ENCODE measurements around the gene DDX52. TPM values are rescaled to one million over a fixed set of nuclear protein-coding genes. Genes with fewer than 3 reads are reported as not detected.
A peak's percentile ranks its signal among the peaks of the same experiment; 100 is the strongest.

DDX52 gene
- total RNA-seq (10 to 100 TPM in 4 of 5 donors, 1 to 10 TPM in 1; 7.1 to 40.0 (median 27.8) TPM), polyA plus RNA-seq (10 to 100 TPM in 1 of 3 donors, 1 to 10 TPM in 2; 8.4 to 10.7 (median 9.6) TPM)
- long read RNA-seq, donor 1 = 0 reads
- long read RNA-seq, donor 2, full-length matches to known transcripts = 1 of 1 reads
- long read RNA-seq, donor 2, partial matches to known transcripts = 0 of 1 reads
- long read RNA-seq, donor 2, other reads (novel, unspliced or antisense) = 0 of 1 reads
- long read RNA-seq, donor 3, full-length matches to known transcripts = 2 of 2 reads
- long read RNA-seq, donor 3, partial matches to known transcripts = 0 of 2 reads
- long read RNA-seq, donor 3, other reads (novel, unspliced or antisense) = 0 of 2 reads
- long read RNA-seq, donor 4 = 0 reads
- long read RNA-seq, donor 5 = 0 reads
- long read RNA-seq, donor 6, full-length matches to known transcripts = 6 of 6 reads
- long read RNA-seq, donor 6, partial matches to known transcripts = 0 of 6 reads
- long read RNA-seq, donor 6, other reads (novel, unspliced or antisense) = 0 of 6 reads
- long read RNA-seq, donor 7, full-length matches to known transcripts = 4 of 10 reads
- long read RNA-seq, donor 7, partial matches to known transcripts = 6 of 10 reads
- long read RNA-seq, donor 7, other reads (novel, unspliced or antisense) = 0 of 10 reads
- long read RNA-seq, donor 8, full-length matches to known transcripts = 2 of 2 reads
- long read RNA-seq, donor 8, partial matches to known transcripts = 0 of 2 reads
- long read RNA-seq, donor 8, other reads (novel, unspliced or antisense) = 0 of 2 reads
- long read RNA-seq, donor 9, full-length matches to known transcripts = 2 of 2 reads
- long read RNA-seq, donor 9, partial matches to known transcripts = 0 of 2 reads
- long read RNA-seq, donor 9, other reads (novel, unspliced or antisense) = 0 of 2 reads
- long read RNA-seq, donor 10, full-length matches to known transcripts = 3 of 3 reads
- long read RNA-seq, donor 10, partial matches to known transcripts = 0 of 3 reads
- long read RNA-seq, donor 10, other reads (novel, unspliced or antisense) = 0 of 3 reads

- intact Hi-C loops (cut with DNase I; ENCODE audit: low total_unique reads) = no loop called here
- Histone ChIP-seq H3K27ac (peak within 1 kb of the TSS; percentile 75 to 92 (median 90)), H3K4me3 (peak within 1 kb of the TSS; percentile 67 to 88 (median 82)), H3K9me3 (no peaks in the 10 kb centered on the region), H3K4me1 (peaks cover 5 to 53% (median 36%) of the 10 kb centered on the region in 4 donors), H3K36me3 (peaks cover 7 to 32% (median 27%) of the 10 kb centered on the region in 4 donors), H3K27me3 (peaks cover 0 to 5% (median 0%) of the 10 kb centered on the region in 3 donors)
- TF ChIP-seq POLR2AphosphoS5 (IDR thresholded peaks at IDR 0.05) (peak; percentile 74 to 90 (median 75)), CTCF (IDR thresholded peaks at IDR 0.05) (peak in 1 of 7 experiments; percentile 20), POLR2A (IDR thresholded peaks at IDR 0.05) (no peak), EP300 (IDR thresholded peaks at IDR 0.05) (no peak)
- DNase-seq = peak; percentile 96 to 98
- WGBS, 5 donors = 0 to 1% (median 0%) methylated on average over 41 to 43 of the region's 43 CpGs
Observed at GRCh38 chr17:37643118-37643766, at the start of gene DDX52. Gene DDX52 (minus strand): TSS chr17:37643446. CDS start chr17:37643420, 26 bp downstream.

GRCh38 chr17:37691807-37692206 lies 48.6 kb upstream of the DDX52 start:
- Histone ChIP-seq H3K4me1 (no peaks in the 10 kb centered on the region), H3K9me3 (no peaks in the 10 kb centered on the region), H3K27me3 (no peaks in the 10 kb centered on the region), H3K36me3 (peaks cover 0 to 16% (median 8%) of the 10 kb centered on the region in 4 donors), H3K27ac (no peak overlapping the region), H3K4me3 (no peak overlapping the region)
- intact Hi-C loops (cut with DNase I; ENCODE audit: low total_unique reads) = no loop called here
- DNase-seq = no peak
- no peak for TF ChIP-seq CTCF (IDR thresholded peaks at IDR 0.05)
- TF ChIP-seq POLR2A (IDR thresholded peaks at IDR 0.05) = no peak
- TF ChIP-seq EP300 (IDR thresholded peaks at IDR 0.05) = no peak
- no peak for TF ChIP-seq POLR2AphosphoS5 (IDR thresholded peaks at IDR 0.05)
- WGBS, 5 donors = 78 to 86% (median 84%) methylated on average over 6 of the region's 6 CpGs

DNA sequence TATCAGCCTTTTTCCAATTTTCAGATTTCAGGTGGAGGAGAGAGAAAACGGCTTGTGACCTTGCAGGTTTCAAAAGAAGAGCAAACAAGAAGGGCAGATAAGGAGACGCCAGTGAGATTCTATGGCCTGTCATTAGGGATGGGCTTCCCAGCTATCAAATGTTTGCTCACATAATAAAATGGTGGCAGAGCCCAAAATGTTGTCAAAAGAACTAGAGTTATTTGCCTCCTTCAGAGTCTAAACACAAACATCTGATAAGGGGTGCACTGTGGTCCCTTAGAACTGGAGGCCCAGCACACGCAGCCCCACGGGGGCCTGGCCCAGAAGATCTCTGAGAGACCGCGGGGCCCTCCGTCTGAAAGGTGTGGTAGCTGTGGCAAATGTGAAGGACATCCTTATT lies 46.1 kb upstream of the DDX52 start:
- no peak overlapping the region for H3K27ac ChIP-seq
- no peak overlapping the region for H3K4me3 ChIP-seq
- TF ChIP-seq POLR2AphosphoS5 (IDR thresholded peaks at IDR 0.05) (no peak), EP300 (IDR thresholded peaks at IDR 0.05) (no peak), CTCF (IDR thresholded peaks at IDR 0.05) (no peak), POLR2A (IDR thresholded peaks at IDR 0.05) (no peak)
- H3K27me3 ChIP-seq = no peaks in the 10 kb centered on the region
- 61 to 70% (median 63%) methylated on average over 7 of the region's 7 CpGs for WGBS, 5 donors
- H3K9me3 ChIP-seq = no peaks in the 10 kb centered on the region
- DNase-seq = no peak
- intact Hi-C loops (cut with DNase I; ENCODE audit: low total_unique reads) = no loop called here
- H3K36me3 ChIP-seq = peaks cover 0 to 22% (median 8%) of the 10 kb centered on the region in 4 donors
- H3K4me1 ChIP-seq = no peaks in the 10 kb centered on the region

Data from stomach (tissue), 19 donors.